ENCODE results near the gene CLTB. TPM values are rescaled to one million over a fixed set of nuclear protein-coding genes. Genes with fewer than 3 reads are reported as not detected.

The CLTB gene
- total and polyA plus RNA-seq, 2 of the 8 experiments (the other 6 are each of a cell fraction or from before 2014, with no cell fraction given) = 25.9 to 34.9 TPM

- Histone ChIP-seq H4K91ac (replicated peaks; ENCODE audit: insufficient read length, low read length) (no peak overlapping the region), H2AFZ (ENCODE audit: low read length) (no peak overlapping the region), H4K5ac (ENCODE audit: insufficient read length, low read depth, low read length) (no peak overlapping the region), H3K9me3 (ENCODE audit: insufficient read depth in 2 of 2, low read depth in 1 of 2, low read length in 1 of 2) (peaks cover 12% of the 10 kb centered on the region in 2 experiments; a peak in 1 of 4 replicates), H2BK120ac (replicated peaks; ENCODE audit: low read depth, low read length) (no peak overlapping the region), H3K79me1 (ENCODE audit: low read depth, low read length) (no peaks in the 10 kb centered on the region), H2BK12ac (ENCODE audit: low read depth, low read length) (no peak overlapping the region), H3K56ac (replicated peaks; ENCODE audit: insufficient read length, low read depth, low read length) (no peak overlapping the region), H2BK15ac (ENCODE audit: low read length) (no peak overlapping the region), H3K23ac (ENCODE audit: insufficient read length) (no peak overlapping the region), H3K9ac (replicated peaks in 1 of 4; ENCODE audit: extremely low read depth in 1 of 4, low read depth in 3 of 4, low read length in 3 of 4) (no peak overlapping the region), H3K27ac (ENCODE audit: low read depth, low read length) (no peak overlapping the region), H3K4me1 (replicated peaks in 1 of 4; ENCODE audit: control insufficient read depth in 3 of 4, insufficient read depth in 4 of 4, low read length in 3 of 4) (peaks cover 0 to 3% (median 0%) of the 10 kb centered on the region in 4 experiments; a peak in 4 of 7 replicates), H4K20me1 (replicated peaks in 1 of 2; ENCODE audit: control insufficient read depth in 1 of 2, insufficient read depth in 2 of 2, low read length in 2 of 2) (peaks cover 0 to 2% of the 10 kb centered on the region in 2 experiments), H3K4me3 (ENCODE audit: extremely low read depth in 1 of 4, insufficient read depth in 2 of 4, low read depth in 3 of 4, low read length in 4 of 4) (no peak overlapping the region), H3K4ac (replicated peaks; ENCODE audit: insufficient read length, low read depth, low read length) (no peak overlapping the region), H2BK5ac (ENCODE audit: low read depth, low read length) (no peak overlapping the region), H3K79me2 (ENCODE audit: control insufficient read depth in 1 of 2, insufficient read depth in 2 of 2, low read length in 2 of 2) (no peaks in the 10 kb centered on the region), H3K4me2 (ENCODE audit: insufficient read depth in 1 of 2, low read depth in 2 of 2, low read length in 2 of 2) (no peak overlapping the region), H4K8ac (ENCODE audit: extremely low read depth, insufficient read depth, low read length) (no peak overlapping the region), H3K23me2 (ENCODE audit: low read depth, low read length) (no peaks in the 10 kb centered on the region; the same call in 1 of the 2 replicates), H2BK20ac (ENCODE audit: low read length) (no peak overlapping the region), H3K27me3 (replicated peaks in 1 of 4; ENCODE audit: control insufficient read depth in 3 of 4, extremely low read depth in 1 of 4, insufficient read depth in 3 of 4, low read length in 3 of 4) (peaks cover 0 to 11% (median 9%) of the 10 kb centered on the region in 4 experiments; a peak in 6 of 7 replicates), H3K14ac (ENCODE audit: insufficient read length) (no peak overlapping the region), H3K36me3 (ENCODE audit: control insufficient read depth in 2 of 4, insufficient read depth in 4 of 4, low read length in 3 of 4) (no peaks in the 10 kb centered on the region), H3K18ac (ENCODE audit: extremely low read depth, low read length) (no peak overlapping the region), H2AK5ac (ENCODE audit: low read depth, low read length) (no peak overlapping the region)
- TF ChIP-seq MAFK (IDR thresholded peaks at IDR 0.05; ENCODE audit: low read depth, low read length) (no peak), YY1 (IDR thresholded peaks at IDR 0.05; ENCODE audit: low read depth, low read length) (no peak), HDAC2 (IDR thresholded peaks at IDR 0.05; ENCODE audit: borderline replicate concordance in 1 of 2, low read depth in 2 of 2, low read length in 2 of 2) (no peak), SIX5 (IDR thresholded peaks at IDR 0.05; ENCODE audit: low read depth, low read length) (no peak), KDM1A (IDR thresholded peaks at IDR 0.05; ENCODE audit: borderline replicate concordance, low read length) (no peak), RAD21 (IDR thresholded peaks at IDR 0.05 in 1 of 2, conservative IDR thresholded peaks at IDR 0.05 in 1 of 2; ENCODE audit: low read depth in 2 of 2, low read length in 2 of 2) (no peak), ATF2 (IDR thresholded peaks at IDR 0.05; ENCODE audit: low read length) (no peak), FOSL1 (IDR thresholded peaks at IDR 0.05; ENCODE audit: insufficient read depth, low read depth, low read length) (no peak), EGR1 (IDR thresholded peaks at IDR 0.05; ENCODE audit: borderline replicate concordance, low read depth, low read length) (no peak), JUND (IDR thresholded peaks at IDR 0.05; ENCODE audit: low read length) (no peak)
- POLR2A ChIA-PET (ENCODE audit: partially characterized antibody) = interaction anchor here (0.8 kb wide), 1 partner anchor 30 kb away, joined by 3 read pairs; no protein-coding TSS in a partner anchor
- 94% methylated on average over 9 of the region's 9 CpGs; no CpG with 5 or more reads in 1 of the 2 experiments for WGBS, 2 experiments (ENCODE audit: extremely low coverage in 1 of 2, insufficient coverage in 1 of 2, insufficient read length in 1 of 2, insufficient replicate concordance in 2 of 2, low coverage in 1 of 2, low lambda C conversion rate in 2 of 2, missing lambda C conversion rate in 1 of 2)
- FAIRE-seq (no peak), DNase-seq (ENCODE audit: low read depth in 1 of 2, low spot score in 2 of 2) (no peak)
- CTCF ChIA-PET (ENCODE audit: partially characterized antibody) = interaction anchor here (0.7 to 3.3 kb wide), 5 partner anchors 12 to 169 kb away, joined by 3 to 22 read pairs (median 4); partner anchors contain the start of gene FAF2
Observed at GRCh38 chr5:176418251-176418650, 1.9 kb upstream of the CLTB start.

Data from H1 (cell line).